GM12878 (cell line): ENCODE measurements around the gene DNAH1. TPM values are rescaled to one million over a fixed set of nuclear protein-coding genes. Genes with fewer than 3 reads are reported as not detected.

Experiments
- BCL11A ChIP-seq: IDR thresholded peaks from 2 replicates; pipeline ENCODE4 v1.6.1; 2011; ENCODE audit warnings: low read depth, low read length
- BCL3 ChIP-seq: IDR thresholded peaks from 2 replicates; pipeline ENCODE4 v1.6.1; 2011; ENCODE audit warnings: borderline replicate concordance, low read depth, mild to moderate bottlenecking, moderate library complexity, low read length; ENCODE audit not compliant: insufficient read depth, poor library complexity, severe bottlenecking
- CREB1 ChIP-seq: IDR thresholded peaks from 2 replicates; pipeline ENCODE4 v1.6.1; 2012; ENCODE audit warnings: low read depth, mild to moderate bottlenecking, inconsistent platforms
- DPF2 ChIP-seq: fragments of 450-650 bp; IDR thresholded peaks from 2 replicates; pipeline ENCODE4 v1.6.1; 2017; ENCODE audit warnings: mild to moderate bottlenecking
- EP300 ChIP-seq, 2 experiments: fragments of 150-350 bp in 1 of 2; IDR thresholded peaks; 2 replicates each; pipeline ENCODE4 v1.6.1; 2011 to 2012; ENCODE audit warnings: low read depth in 2 of 2, low read length in 2 of 2, borderline replicate concordance in 1 of 2, improper control_type of control experiment in 1 of 2, inconsistent platforms in 1 of 2; ENCODE audit not compliant: control insufficient read depth in 1 of 2
- GATAD2B ChIP-seq: fragments of 450-650 bp; conservative IDR thresholded peaks from 2 replicates; pipeline ENCODE4 v1.6.1; 2017; ENCODE audit warnings: low read depth, mild to moderate bottlenecking, moderate library complexity
- IKZF1 ChIP-seq: fragments of 450-650 bp; conservative IDR thresholded peaks from 2 replicates; pipeline ENCODE4 v1.6.1; 2017; ENCODE audit warnings: antibody characterized with exemption, mild to moderate bottlenecking
- MEF2B ChIP-seq: fragments of 450-650 bp; IDR thresholded peaks from 2 replicates; pipeline ENCODE4 v1.6.1; 2018; ENCODE audit warnings: mild to moderate bottlenecking, moderate library complexity; ENCODE audit not compliant: partially characterized antibody, poor library complexity, severe bottlenecking
- NR2F1 ChIP-seq: fragments of 450-650 bp; conservative IDR thresholded peaks from 2 replicates; pipeline ENCODE4 v1.6.1; 2017; ENCODE audit warnings: mild to moderate bottlenecking
- RAD21 ChIP-seq: IDR thresholded peaks from 2 replicates; pipeline ENCODE4 v1.6.1; 2011; ENCODE audit warnings: mild to moderate bottlenecking, low read depth, low read length, moderate library complexity; ENCODE audit not compliant: insufficient read depth
- ZNF687 ChIP-seq: fragments of 450-650 bp; IDR thresholded peaks from 2 replicates; pipeline ENCODE4 v1.6.1; 2017; ENCODE audit warnings: mild to moderate bottlenecking, moderate library complexity
- polyA plus RNA-seq, 11 experiments: library from polyadenylated mRNA; depleted of rRNA in 4 of 11; unstranded in 6 of 11; stranded (reverse) in 5 of 11; fragments of >200 nt; fragmentation: Nextera tagmentation in 4 of 11; fragmentation: Illumina TruSeq in 1 of 11; extraction: Ambion mirVana in 4 of 11; extraction: Trizol in 1 of 11; gene quantifications; 1 replicate in 1 of 11; 2 replicates in 10 of 11; pipeline versions ENCODE4 v1.2.1 to v1.2.3, GENCODE V29; 2011 to 2016; ENCODE audit warnings: inconsistent platforms in 2 of 11, missing spikeins in 2 of 11, low read depth in 1 of 11
- total RNA-seq, 4 experiments: library from RNA; depleted of rRNA in 3 of 4; stranded (reverse); fragments of >200 nt in 3 of 4; fragmentation: Illumina TruSeq in 1 of 4; extraction: Trizol in 1 of 4; gene quantifications; 2 replicates each; pipeline versions ENCODE4 v1.2.1 to v1.2.3, GENCODE V29; 2013 to 2021

Gene DNAH1
- total and polyA plus RNA-seq, 10 of the 15 experiments (the other 5 are each of a cell fraction or from before 2014, with no cell fraction given): 0.31 to 5.8 (median 2.7) TPM

- peak; percentile 72 to 81; a peak in 2 of 4 replicates for TF ChIP-seq EP300 (IDR thresholded peaks at IDR 0.05; ENCODE audit: borderline replicate concordance in 1 of 2, control insufficient read depth in 1 of 2, low read depth in 2 of 2, low read length in 2 of 2)
- TF ChIP-seq BCL3: peak; percentile 57
- peak; percentile 44; the same call in 1 of the 2 replicates for TF ChIP-seq BCL11A
- TF ChIP-seq RAD21: no peak
- TF ChIP-seq CREB1: peak; percentile 63
- TF ChIP-seq MEF2B: peak; percentile 76
- peak; percentile 92 for TF ChIP-seq IKZF1
- TF ChIP-seq DPF2: peak; percentile 90
- TF ChIP-seq NR2F1: peak; percentile 56; the same call in 1 of the 2 replicates
- peak; percentile 76; the same call in 1 of the 2 replicates for TF ChIP-seq GATAD2B
- TF ChIP-seq ZNF687: peak; percentile 95
- TF ChIP-seq, all 136 proteins: peak for 37
Observed at GRCh38 chr3:52310861-52311575, 5.1 kb upstream of the DNAH1 start (continued).
